Glutamatergic neuron (in vitro differentiated cells): ENCODE data around the gene SLC23A1. TPM values are rescaled to one million over a fixed set of nuclear protein-coding genes. Genes with fewer than 3 reads are reported as not detected.

Experiments
- DNase-seq: peaks from one replicate; pipeline ENCODE4 v3.0.0; 2022
- H3K27ac Mint-ChIP-seq: one replicate; pipeline ENCODE4 v1.8.0; 2020; ENCODE audit warnings: mild to moderate bottlenecking, mixed read lengths, inconsistent platforms; ENCODE audit not compliant: unreplicated experiment
- H3K27me3 Mint-ChIP-seq: one replicate; pipeline ENCODE4 v1.8.0; 2020; ENCODE audit warnings: mild to moderate bottlenecking, moderate library complexity, mixed read lengths, inconsistent platforms; ENCODE audit not compliant: unreplicated experiment
- H3K36me3 Mint-ChIP-seq: one replicate; pipeline ENCODE4 v1.8.0; 2020; ENCODE audit warnings: mild to moderate bottlenecking, mixed read lengths, inconsistent platforms; ENCODE audit not compliant: unreplicated experiment
- H3K4me1 Mint-ChIP-seq: one replicate; pipeline ENCODE4 v1.8.0; 2020; ENCODE audit warnings: mild to moderate bottlenecking, low read depth, mixed read lengths, inconsistent platforms; ENCODE audit not compliant: unreplicated experiment
- H3K4me3 Mint-ChIP-seq: one replicate; pipeline ENCODE4 v1.8.0; 2020; ENCODE audit warnings: mild to moderate bottlenecking, mixed read lengths, inconsistent platforms; ENCODE audit not compliant: unreplicated experiment
- H3K9me3 Mint-ChIP-seq: one replicate; pipeline ENCODE4 v1.8.0; 2020; ENCODE audit warnings: mild to moderate bottlenecking, moderate library complexity, mixed read lengths, inconsistent platforms; ENCODE audit not compliant: unreplicated experiment
- CTCF ChIP-seq: fragments of 200-600 bp; sonication (generic); IDR thresholded peaks from one replicate; pipeline ENCODE4 v1.5.0; 2021; ENCODE audit not compliant: partially characterized antibody, unreplicated experiment
- total RNA-seq: library from RNA; stranded (reverse); fragmentation: NEBNext Ultra II Directional; extraction: Animal tissue kit (Norgen Biotek cat#: 25700); gene quantifications from one replicate; pipeline ENCODE4 v1.2.1, GENCODE V29; 2021; ENCODE audit not compliant: unreplicated experiment

SLC23A1 gene
- total RNA-seq, 1 donor from 2014 or later: not detected

- peaks cover 2% of the 10 kb centered on the region for H3K9me3 Mint-ChIP-seq
- no peaks in the 10 kb centered on the region for H3K36me3 Mint-ChIP-seq
- peak overlapping the region; percentile 37 for H3K4me3 Mint-ChIP-seq
- no peak overlapping the region for H3K27ac Mint-ChIP-seq
- no peak for TF ChIP-seq CTCF
- H3K4me1 Mint-ChIP-seq: no peaks in the 10 kb centered on the region
- H3K27me3 Mint-ChIP-seq: peaks cover 12% of the 10 kb centered on the region
- no peak for DNase-seq
Measured at GRCh38 chr5:139379626-139380449, 3.3 kb downstream of the SLC23A1 start.

GRCh38 chr5:139378941-139379361 is 4.1 kb downstream of the SLC23A1 start:
- H3K36me3 Mint-ChIP-seq: no peaks in the 10 kb centered on the region
- no peak for TF ChIP-seq CTCF
- H3K4me3 Mint-ChIP-seq: no peak overlapping the region
- no peak overlapping the region for H3K27ac Mint-ChIP-seq
- H3K9me3 Mint-ChIP-seq: peaks cover 2% of the 10 kb centered on the region
- H3K4me1 Mint-ChIP-seq: no peaks in the 10 kb centered on the region
- H3K27me3 Mint-ChIP-seq: peaks cover 9% of the 10 kb centered on the region
- DNase-seq: no peak

GRCh38 chr5:139378101-139378825 is 4.8 kb downstream of the SLC23A1 start:
- Mint-ChIP-seq H3K9me3 (peaks cover 4% of the 10 kb centered on the region), H3K27me3 (peaks cover 4% of the 10 kb centered on the region), H3K36me3 (no peaks in the 10 kb centered on the region), H3K4me3 (no peak overlapping the region), H3K27ac (no peak overlapping the region), H3K4me1 (no peaks in the 10 kb centered on the region)
- no peak for TF ChIP-seq CTCF
- DNase-seq: no peak

GRCh38 chr5:139377226-139377625 is 5.9 kb downstream of the SLC23A1 start:
- Mint-ChIP-seq H3K4me1 (no peaks in the 10 kb centered on the region), H3K9me3 (peaks cover 4% of the 10 kb centered on the region), H3K27me3 (peaks cover 4% of the 10 kb centered on the region), H3K4me3 (no peak overlapping the region), H3K27ac (no peak overlapping the region), H3K36me3 (no peaks in the 10 kb centered on the region)
- DNase-seq: no peak
- TF ChIP-seq CTCF: no peak

- Mint-ChIP-seq H3K27ac (no peak overlapping the region), H3K4me1 (no peaks in the 10 kb centered on the region), H3K4me3 (no peak overlapping the region), H3K27me3 (peaks cover 4% of the 10 kb centered on the region), H3K9me3 (peaks cover 4% of the 10 kb centered on the region), H3K36me3 (no peaks in the 10 kb centered on the region)
- TF ChIP-seq CTCF: no peak
- DNase-seq: no peak
Measured at GRCh38 chr5:139376364-139376763, 6.7 kb downstream of the SLC23A1 start.
